ENCODE results near the gene KCNB1.
A peak's percentile ranks its signal among the peaks of the same experiment; 100 is the strongest.

KCNB1 gene

GRCh38 chr20:49394264-49394663, 88.2 kb downstream of the KCNB1 start:
- no peak for DNase-seq (ENCODE audit: insufficient read length)
- no peak for FAIRE-seq
- TF ChIP-seq POLR2A (IDR thresholded peaks at IDR 0.05; ENCODE audit: low read depth, low read length) = no peak
- TF ChIP-seq POLR2AphosphoS5 (IDR thresholded peaks at IDR 0.05; ENCODE audit: low read depth, low read length) = no peak
- TF ChIP-seq TAF1 (IDR thresholded peaks at IDR 0.05; ENCODE audit: borderline replicate concordance, low read depth, low read length) = no peak

DNA sequence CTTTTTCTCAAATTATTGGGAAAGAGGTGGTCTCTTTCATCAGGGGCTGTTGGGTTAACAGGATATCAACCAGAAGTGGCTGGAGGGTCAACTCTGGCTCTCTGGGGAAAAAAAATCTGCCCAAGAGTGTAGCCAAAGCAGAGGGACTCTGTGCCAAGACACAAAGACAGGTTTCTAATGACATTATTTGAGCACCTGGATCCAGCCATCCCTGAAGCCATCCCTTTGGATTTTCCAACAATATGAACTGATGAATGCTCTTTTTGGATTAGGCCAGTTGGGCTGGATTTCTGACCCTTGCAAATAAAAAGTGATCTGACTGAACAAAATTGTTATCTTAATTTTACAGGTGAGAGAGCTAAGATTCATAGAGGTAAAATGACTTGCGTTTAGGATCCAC, 88.7 kb downstream of the KCNB1 start:
- no peak for TF ChIP-seq POLR2AphosphoS5 (IDR thresholded peaks at IDR 0.05; ENCODE audit: low read depth, low read length)
- no peak for TF ChIP-seq POLR2A (IDR thresholded peaks at IDR 0.05; ENCODE audit: low read depth, low read length)
- TF ChIP-seq TAF1 (IDR thresholded peaks at IDR 0.05; ENCODE audit: borderline replicate concordance, low read depth, low read length) = no peak
- no peak for FAIRE-seq
- DNase-seq (ENCODE audit: insufficient read length) = no peak

DNA sequence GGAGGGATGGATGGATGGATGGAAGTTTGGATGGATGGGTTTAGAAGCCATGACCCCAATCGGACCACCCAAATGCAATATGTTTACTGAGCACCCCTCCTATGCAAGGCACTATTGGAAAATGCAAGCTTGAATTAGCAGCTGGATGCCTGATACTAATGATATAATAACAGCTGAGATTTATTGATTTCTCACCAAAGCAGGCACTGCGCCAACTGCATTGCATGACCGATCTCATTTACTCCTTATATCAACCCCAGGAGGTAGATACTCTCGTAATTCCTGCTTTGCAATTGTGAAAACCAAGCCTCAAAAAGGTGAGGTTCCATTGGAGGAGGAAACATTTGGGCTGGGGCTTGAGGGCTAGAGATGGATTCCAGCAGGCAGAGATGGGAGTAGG, 89.7 kb downstream of the KCNB1 start:
- no peak for TF ChIP-seq POLR2A (IDR thresholded peaks at IDR 0.05; ENCODE audit: low read depth, low read length)
- no peak for TF ChIP-seq POLR2AphosphoS5 (IDR thresholded peaks at IDR 0.05; ENCODE audit: low read depth, low read length)
- no peak for TF ChIP-seq TAF1 (IDR thresholded peaks at IDR 0.05; ENCODE audit: borderline replicate concordance, low read depth, low read length)
- no peak for DNase-seq (ENCODE audit: insufficient read length)

DNA sequence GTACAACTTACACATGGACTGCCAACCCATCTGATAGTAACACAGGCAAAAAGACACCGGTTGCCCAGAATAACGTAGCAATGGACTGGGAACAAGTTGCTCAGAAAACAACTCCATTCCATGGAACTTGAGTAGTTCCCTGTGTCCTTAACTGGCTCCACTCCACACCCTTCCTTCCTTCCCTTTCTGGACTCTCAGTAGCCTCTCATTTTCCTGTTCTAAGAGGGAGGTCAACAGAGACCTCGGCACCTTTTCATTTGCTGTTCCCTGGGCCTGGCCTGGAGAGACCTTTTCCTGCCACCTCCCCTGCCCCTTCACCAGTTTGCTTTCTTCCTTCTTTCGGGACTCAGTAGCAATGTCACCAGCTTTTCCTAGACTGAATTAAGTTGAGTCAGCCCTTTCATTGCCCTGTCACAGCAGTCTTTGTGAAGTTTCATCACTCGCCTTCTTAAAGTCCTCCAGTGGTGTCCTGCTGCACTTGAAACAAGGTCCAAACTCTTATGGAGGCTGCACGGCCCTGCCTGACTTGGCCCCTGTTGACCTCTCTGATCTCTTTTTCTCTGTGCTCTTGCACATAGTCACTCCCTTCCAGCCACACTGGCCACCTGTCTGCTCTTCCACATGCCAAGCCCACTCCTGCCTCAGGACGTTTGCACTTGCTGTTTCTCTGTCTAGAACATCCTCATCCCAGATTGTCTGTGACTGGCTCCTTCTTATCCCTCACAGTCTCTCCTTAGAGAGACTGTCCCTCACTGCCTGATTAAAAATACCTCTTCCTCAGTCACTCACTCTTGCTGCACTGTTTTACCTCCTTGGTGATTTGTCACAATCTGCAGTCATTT, 90.8 kb downstream of the KCNB1 start:
- TF ChIP-seq POLR2AphosphoS5 (IDR thresholded peaks at IDR 0.05; ENCODE audit: low read depth, low read length) = no peak
- no peak for TF ChIP-seq POLR2A (IDR thresholded peaks at IDR 0.05; ENCODE audit: low read depth, low read length)
- TF ChIP-seq TAF1 (IDR thresholded peaks at IDR 0.05; ENCODE audit: borderline replicate concordance, low read depth, low read length) = no peak
- no peak for DNase-seq (ENCODE audit: insufficient read length)
- FAIRE-seq = no peak

More for the DNA sequence above, 89.7 kb downstream of the KCNB1 start:
- no peak for FAIRE-seq

DNA sequence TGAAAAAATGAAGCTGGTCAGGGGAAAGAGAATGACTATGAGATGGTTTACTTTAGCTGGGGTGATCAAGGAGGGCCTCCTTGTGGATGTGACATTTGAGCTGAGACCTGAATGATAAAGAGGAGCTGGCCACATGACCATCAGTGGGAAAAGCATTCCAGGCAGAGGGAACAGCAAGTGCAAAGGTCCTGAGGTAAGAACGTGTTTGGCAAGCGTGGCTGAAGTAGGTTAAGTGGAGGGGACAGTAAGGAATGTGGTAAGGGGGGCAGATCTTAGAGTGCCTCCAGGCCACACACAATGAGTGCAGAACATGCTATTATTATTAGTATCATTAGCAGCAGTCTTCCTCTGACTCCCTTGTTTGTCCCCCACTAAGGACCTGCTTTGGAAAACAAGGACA, 92.6 kb downstream of the KCNB1 start:
- no peak for FAIRE-seq
- DNase-seq (ENCODE audit: insufficient read length) = no peak
- no peak for TF ChIP-seq TAF1 (IDR thresholded peaks at IDR 0.05; ENCODE audit: borderline replicate concordance, low read depth, low read length)

- FAIRE-seq = no peak
- DNase-seq (ENCODE audit: insufficient read length) = no peak
- TF ChIP-seq TAF1 (IDR thresholded peaks at IDR 0.05; ENCODE audit: borderline replicate concordance, low read depth, low read length) = no peak
- TF ChIP-seq POLR2AphosphoS5 (IDR thresholded peaks at IDR 0.05; ENCODE audit: low read depth, low read length) = no peak
Observed at GRCh38 chr20:49388744-49389143, 93.7 kb downstream of the KCNB1 start.

DNA sequence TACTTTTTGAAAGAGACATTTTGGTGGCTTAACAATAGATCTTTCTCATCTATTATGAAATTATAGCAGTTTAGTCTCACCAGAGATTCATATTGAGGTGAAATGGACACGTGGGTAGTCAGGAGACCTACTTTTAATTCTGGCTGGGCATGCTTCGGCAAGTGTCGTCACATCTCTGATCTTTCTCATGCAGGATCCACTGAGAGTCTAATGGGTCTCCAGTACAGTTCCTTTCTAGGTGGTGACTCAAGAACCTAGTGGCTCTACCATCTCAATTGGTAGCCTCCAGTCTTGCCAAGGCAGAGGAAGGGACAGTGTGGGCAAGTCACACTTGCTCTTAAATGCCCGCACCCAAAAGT, 94.9 kb downstream of the KCNB1 start:
- DNase-seq (ENCODE audit: insufficient read length) = no peak
- no peak for TF ChIP-seq POLR2A (IDR thresholded peaks at IDR 0.05; ENCODE audit: low read depth, low read length)
- no peak for TF ChIP-seq TAF1 (IDR thresholded peaks at IDR 0.05; ENCODE audit: borderline replicate concordance, low read depth, low read length)
- TF ChIP-seq POLR2AphosphoS5 (IDR thresholded peaks at IDR 0.05; ENCODE audit: low read depth, low read length) = no peak
- no peak for FAIRE-seq

DNA sequence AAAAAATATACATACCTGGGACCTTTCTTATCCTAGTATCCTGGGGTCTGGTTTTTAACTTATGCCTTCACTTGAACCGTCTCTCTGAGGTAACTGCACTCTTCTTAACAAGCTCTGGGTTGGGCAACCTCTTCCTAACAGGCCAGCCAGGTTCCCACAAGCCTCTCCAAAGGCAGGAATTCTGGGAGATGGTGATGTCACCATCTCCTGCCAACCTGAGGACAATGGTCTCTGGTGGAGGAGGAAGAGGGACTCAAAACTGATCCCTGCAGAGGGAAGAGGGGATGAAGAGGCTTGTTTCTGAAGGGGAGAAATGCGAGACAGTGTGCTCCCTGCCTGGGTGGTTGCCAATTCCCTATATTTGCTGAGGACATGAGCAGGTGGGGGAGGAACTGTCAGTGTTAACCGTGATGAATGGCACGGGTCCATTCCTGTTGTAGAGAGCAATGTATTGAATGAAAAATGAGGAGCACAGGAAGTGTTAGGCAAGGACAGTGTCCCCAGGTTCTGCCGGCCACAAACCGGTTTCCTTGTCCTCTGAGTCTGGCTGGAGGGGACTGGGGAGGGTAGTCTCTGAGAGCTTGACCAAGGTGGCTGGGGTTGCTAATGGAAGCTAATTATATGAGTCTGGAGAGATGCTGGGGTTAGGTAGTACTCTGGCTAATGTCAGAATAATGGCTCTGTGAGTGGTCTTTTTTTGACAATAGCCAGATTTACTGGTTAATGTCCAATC, 95.5 kb downstream of the KCNB1 start:
- no peak for DNase-seq (ENCODE audit: insufficient read length)
- FAIRE-seq = no peak
- TF ChIP-seq POLR2A (IDR thresholded peaks at IDR 0.05; ENCODE audit: low read depth, low read length) = no peak
- TF ChIP-seq TAF1 (IDR thresholded peaks at IDR 0.05; ENCODE audit: borderline replicate concordance, low read depth, low read length) = no peak
- TF ChIP-seq POLR2AphosphoS5 (IDR thresholded peaks at IDR 0.05; ENCODE audit: low read depth, low read length) = no peak

GRCh38 chr20:49385465-49385864, 97.0 kb downstream of the KCNB1 start:
- FAIRE-seq (no peak), DNase-seq (ENCODE audit: insufficient read length) (no peak)
- no peak for TF ChIP-seq TAF1 (IDR thresholded peaks at IDR 0.05; ENCODE audit: borderline replicate concordance, low read depth, low read length)

- FAIRE-seq = no peak
- TF ChIP-seq POLR2A (IDR thresholded peaks at IDR 0.05; ENCODE audit: low read depth, low read length) (no peak), TAF1 (IDR thresholded peaks at IDR 0.05; ENCODE audit: borderline replicate concordance, low read depth, low read length) (0 out of 2 replicates have a peak, but pooled peaks have one; percentile 21), POLR2AphosphoS5 (IDR thresholded peaks at IDR 0.05; ENCODE audit: low read depth, low read length) (no peak)
- DNase-seq (ENCODE audit: insufficient read length) = peak; percentile 19
Observed at GRCh38 chr20:49384437-49385434, 97.7 kb downstream of the KCNB1 start.
